GM12801 (cell line): ENCODE results near the gene MAD1L1.

Source experiments
- CTCF ChIP-seq: IDR thresholded peaks from one replicate; pipeline ENCODE4 v1.5.1; 2011; ENCODE audit warnings: control low read depth; ENCODE audit not compliant: insufficient read length; ENCODE audit errors: extremely low read depth

MAD1L1 gene

GRCh38 chr7:1993031-1993695 is 239.6 kb downstream of the MAD1L1 start:
- no peak for TF ChIP-seq CTCF

GRCh38 chr7:1992554-1992953 is 240.2 kb downstream of the MAD1L1 start:
- TF ChIP-seq CTCF: no peak

- no peak for TF ChIP-seq CTCF
Measured at GRCh38 chr7:1990001-1990670, 242.6 kb downstream of the MAD1L1 start.

- TF ChIP-seq CTCF: no peak
Measured at GRCh38 chr7:1989049-1989860, 243.5 kb downstream of the MAD1L1 start.

- TF ChIP-seq CTCF: no peak
Measured at GRCh38 chr7:1988533-1988930, 244.2 kb downstream of the MAD1L1 start.

GRCh38 chr7:1987591-1988532 is 244.9 kb downstream of the MAD1L1 start:
- no peak for TF ChIP-seq CTCF
